GM20000 (cell line): Measurements from ENCODE around the gene CLIC5.
A peak's percentile ranks its signal among the peaks of the same experiment; 100 is the strongest.

ENCODE experiments used
- DNase-seq: peaks from one replicate; pipeline ENCODE4 v3.0.0; 2012; ENCODE audit warnings: low spot score
- CTCF ChIP-seq: IDR thresholded peaks from 2 replicates; pipeline ENCODE4 v1.5.1; 2012; ENCODE audit warnings: mild to moderate bottlenecking, control low read depth; ENCODE audit errors: extremely low read depth, missing control alignments

The CLIC5 gene

DNA sequence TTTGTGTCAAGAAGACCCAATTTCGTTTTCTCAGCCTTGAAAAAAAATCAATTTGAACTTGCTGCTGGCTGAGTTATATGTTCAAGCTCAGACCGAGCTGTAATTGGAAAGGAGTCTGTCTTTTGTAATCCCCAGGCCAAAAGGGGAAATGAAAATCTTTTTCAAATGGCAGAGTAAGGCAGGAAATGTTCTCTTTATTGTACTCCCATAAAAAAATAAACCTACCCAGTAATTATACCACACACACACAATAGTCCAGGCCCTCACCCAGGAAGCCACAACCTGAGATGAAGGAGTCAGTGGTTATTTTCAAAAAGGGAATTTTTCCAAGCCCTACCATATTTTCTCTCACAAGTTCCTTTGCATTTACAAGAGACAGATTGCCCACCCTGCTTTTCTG is 45.3 kb downstream of the CLIC5 start:
- TF ChIP-seq CTCF, result no peak
- peak; percentile 11 for DNase-seq

DNA sequence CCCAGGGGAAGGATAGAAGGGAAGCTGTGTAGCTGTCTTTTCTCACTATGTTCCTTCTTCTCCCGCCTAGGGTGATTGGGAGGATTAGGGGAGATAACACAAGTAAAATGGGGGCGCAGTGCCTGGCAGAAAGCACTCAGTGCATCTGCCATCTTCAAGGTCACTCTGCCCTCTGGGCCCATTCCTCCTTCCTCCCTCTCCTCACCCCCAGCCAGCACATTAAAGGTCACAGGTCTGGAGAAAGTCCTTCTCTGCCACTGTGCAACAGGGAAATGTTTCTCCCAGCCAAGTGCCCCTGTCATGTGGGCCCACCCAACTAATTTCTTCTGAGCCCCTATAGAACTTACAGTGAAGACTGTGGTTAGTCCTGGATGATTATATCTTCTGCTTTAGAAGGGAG is 45.8 kb downstream of the CLIC5 start:
- no peak for DNase-seq
- peak; percentile 2 for TF ChIP-seq CTCF

DNA sequence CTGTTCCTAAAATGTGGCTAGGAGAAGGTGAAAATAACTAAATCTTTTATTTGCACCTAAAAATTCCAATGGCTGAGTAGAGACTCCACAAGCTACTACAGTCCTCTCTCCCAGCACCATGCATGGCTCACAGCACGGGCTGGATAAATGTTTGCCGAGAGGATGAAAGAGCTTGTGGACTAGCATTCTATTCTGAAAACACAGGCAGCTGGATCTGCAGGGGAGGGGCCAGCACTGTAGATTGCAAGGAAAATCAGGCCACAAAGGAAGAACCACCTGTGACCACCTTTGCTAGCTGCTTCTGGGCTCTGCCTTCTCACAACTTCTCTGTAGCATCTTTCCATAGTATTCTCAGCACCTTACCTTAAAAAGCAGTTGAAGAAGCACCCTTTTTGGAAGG is 46.6 kb downstream of the CLIC5 start:
- DNase-seq, result no peak
- no peak for TF ChIP-seq CTCF

GRCh38 chr6:45967363-45967762 is 48.3 kb downstream of the CLIC5 start:
- no peak for TF ChIP-seq CTCF
- no peak for DNase-seq

GRCh38 chr6:45966797-45967196 is 48.9 kb downstream of the CLIC5 start:
- DNase-seq, result no peak
- TF ChIP-seq CTCF, result no peak

DNA sequence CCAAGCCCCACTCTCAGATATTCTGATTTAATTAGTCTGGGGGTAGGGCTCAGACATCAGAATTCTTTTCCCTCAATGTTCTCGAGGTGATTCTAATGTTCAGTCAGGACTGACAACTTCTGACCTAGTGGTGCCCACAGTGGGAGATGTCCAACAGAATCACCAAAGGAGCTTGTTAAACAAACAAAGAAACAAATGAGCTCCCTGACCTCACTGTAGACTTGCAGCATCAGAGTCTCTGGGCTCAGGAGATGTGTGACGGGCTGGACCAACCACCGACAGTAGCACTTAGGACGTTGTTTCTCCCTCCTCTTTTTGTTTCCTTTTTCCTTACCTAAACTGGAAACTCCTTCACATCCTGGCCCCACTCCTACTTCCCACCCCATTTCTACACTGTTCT is 49.3 kb downstream of the CLIC5 start:
- DNase-seq, result no peak
- no peak for TF ChIP-seq CTCF

GRCh38 chr6:45965792-45966191 is 49.9 kb downstream of the CLIC5 start:
- no peak for DNase-seq
- no peak for TF ChIP-seq CTCF
